ENCODE measurements around the gene PPM1N.
"Not testable (repeated sequence)": the region's sequence is repeated elsewhere in the genome, so short reads cannot be mapped to it uniquely, and the experiment has no call there.

The PPM1N gene

DNA sequence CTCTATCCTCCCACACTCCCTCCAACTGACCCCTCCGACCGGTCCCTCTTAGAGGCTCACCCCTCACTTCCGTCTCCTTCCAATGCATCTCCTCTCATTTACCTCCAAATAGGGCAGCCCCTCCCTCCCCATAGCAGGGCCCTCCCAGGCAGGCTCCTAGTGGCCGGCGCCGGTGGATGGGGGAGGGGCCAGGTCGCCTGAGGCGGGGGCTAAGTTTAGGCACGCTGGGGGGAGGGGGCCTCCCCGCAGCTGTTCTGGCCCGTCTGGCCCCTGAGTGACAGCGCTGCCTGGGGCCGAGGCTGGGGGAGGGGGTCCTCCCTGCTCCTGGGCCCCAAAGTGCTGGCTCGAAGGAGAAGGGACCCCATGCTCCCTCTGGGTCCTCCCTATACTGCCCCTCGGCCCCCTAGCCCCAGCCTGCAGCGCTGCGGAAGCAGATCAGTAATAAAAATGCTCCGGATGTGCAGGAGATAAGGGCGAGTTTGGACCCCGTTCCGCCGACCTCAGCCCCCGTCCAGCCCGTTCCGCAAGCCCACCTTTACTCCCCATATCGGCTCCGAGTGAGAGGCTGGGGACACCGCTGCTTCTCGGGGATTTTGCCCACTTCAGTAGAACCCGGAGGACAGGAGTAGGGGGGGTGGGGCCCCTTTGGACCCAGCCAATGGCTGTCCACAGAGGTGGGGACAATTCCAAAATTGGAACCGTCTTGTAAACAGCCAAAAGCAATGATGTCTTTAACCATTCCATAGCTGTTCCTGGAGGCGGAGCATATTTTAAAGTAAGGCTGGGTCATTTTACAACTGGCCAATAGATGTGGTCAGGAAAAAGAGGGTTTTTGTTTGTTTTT is 5.4 kb upstream of the PPM1N start:
- DNase-seq, result no peak

DNA sequence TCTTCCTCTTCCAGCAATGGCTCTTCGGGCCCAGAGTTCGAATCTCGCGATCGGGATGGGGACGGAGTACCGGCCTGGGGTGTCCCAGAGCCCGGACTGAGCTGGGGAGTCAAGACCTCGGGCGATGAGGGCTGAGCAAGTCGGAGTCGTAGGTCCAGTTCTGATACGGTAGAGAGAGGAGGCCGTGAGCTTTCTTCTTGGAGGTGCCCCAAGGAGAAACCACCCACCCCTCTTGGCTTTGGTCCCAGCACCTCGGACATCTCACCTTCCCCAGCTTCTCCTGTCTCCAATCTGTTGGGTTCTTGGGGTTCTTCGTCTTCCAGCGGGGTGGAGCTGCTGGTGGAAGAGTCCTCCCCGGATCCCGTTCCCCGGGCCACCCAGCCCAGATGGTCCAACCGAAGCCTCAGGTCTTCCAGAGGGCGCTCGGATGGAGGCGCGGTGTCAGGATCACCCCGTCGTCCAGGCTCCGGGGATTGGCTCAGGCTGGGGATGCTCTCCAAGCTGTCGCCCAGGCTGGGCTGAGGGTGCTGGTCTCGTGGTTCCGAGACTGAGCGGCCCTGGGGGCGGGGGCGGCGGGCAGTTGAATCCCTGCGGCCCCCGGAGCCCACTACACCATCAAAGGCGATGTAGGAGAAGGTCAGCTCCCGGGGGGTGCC is 3.9 kb upstream of the PPM1N start:
- DNase-seq, result no peak

DNA sequence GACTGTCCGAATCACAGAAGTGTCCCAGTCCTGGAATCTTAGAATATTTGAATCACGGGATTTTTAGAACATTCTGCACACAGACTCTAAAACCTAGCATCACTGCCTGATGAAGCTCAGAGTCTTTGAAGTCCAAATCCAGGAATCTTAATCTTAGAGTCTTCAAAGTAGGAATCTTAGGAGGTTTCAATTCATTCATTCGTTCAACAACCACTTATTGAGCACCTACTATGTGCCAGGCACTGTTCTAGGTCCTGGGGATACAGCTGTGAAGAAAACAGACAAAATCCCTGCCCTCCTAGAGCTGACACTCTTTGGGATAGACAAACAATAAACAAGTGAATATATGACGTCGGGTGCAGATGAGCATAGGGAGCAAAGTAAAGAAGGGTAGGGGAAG is 3.1 kb upstream of the PPM1N start:
- DNase-seq, result no peak

DNA sequence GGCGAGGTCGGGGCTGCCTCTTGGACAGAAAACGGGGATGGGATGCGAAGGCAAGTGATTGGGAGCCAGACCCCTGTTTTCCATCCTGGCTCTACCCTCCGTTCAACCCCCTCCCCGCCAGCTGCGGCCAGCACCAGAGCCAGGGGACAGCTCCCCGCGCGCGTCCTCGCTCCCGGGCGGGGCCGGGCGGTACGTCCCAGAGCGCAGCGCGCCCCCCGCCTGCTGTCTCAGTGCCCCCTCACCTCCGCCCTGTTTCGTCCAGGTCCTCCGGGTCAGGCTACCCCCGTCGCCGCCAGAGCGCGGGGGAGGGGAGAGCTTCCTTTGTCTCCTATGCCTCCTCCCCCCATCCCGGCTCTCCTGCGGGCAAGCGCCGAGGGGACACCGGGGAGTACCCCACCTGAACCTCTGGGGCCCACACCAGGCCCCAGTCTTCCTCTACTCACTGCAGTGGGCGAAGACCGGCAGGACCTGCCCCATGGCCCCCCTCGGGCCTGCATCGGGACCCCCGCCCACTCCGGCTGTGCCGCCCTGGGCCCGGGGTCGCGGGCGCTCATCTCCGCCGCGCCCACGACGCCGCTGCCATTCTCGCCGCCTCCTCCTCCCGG is 1.8 kb upstream of the PPM1N start:
- no peak for DNase-seq

DNA sequence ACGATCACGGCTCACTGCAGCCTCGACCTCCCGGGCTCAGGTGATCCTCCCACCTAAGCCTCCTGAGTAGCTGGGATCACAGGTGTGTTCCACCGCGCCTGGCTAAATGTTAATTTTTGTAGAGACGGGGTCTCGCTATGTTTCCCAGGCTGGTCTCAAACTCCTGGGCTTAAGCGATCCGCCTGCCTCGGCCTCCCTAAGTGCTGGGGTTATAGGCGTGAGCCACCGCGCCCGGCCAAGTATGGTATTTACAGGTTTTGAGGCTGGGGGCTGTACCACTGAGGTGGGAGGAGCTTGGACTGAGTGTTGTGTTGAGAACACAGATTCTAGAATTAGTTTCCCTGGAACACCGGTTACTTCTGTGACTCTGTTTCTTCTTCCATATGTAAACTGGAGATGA is 452 bp upstream of the PPM1N start:
- no peak for DNase-seq

DNA sequence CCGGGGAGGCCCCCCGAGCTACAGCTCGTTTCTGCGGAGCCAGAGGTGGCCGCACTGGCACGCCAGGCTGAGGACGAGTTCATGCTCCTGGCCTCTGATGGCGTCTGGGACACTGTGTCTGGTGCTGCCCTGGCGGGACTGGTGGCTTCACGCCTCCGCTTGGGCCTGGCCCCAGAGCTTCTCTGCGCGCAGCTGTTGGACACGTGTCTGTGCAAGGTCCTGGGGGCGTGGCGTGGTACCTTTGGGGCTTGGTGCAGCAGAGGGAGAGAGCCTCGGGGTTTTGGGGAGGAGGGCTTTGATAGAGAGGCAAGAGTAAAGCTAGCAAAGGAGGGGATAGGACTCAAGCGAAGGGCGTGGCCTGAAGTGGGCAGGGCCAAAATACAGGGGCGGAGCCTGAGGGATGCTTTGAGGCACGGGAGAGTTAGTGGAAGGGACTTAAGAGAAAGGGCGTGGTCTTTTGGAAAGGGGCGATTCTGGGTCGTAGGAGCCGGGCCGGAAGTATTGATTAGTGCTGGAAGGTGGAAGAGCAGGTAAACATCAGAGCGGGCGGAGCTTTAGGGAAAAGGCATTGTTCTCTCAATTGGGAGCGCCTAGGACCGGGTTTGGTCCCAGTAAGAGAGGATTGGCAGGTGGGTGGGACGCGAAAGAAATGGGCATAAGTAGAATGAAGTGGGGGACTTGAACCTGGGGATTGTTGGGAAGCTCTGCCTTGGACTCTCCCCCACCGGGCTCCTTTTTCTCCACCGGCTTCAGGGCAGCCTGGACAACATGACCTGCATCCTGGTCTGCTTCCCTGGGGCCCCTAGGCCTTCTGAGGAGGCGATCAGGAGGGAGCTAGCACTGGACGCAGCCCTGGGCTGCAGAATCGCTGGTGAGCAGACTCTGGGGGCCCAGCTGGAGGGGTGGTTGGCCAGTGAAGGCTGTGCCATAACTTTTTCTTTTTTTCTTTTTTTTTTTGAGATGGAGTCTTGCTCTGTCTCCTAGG is 1.2 kb downstream of the PPM1N start:
- no peak for DNase-seq

DNA sequence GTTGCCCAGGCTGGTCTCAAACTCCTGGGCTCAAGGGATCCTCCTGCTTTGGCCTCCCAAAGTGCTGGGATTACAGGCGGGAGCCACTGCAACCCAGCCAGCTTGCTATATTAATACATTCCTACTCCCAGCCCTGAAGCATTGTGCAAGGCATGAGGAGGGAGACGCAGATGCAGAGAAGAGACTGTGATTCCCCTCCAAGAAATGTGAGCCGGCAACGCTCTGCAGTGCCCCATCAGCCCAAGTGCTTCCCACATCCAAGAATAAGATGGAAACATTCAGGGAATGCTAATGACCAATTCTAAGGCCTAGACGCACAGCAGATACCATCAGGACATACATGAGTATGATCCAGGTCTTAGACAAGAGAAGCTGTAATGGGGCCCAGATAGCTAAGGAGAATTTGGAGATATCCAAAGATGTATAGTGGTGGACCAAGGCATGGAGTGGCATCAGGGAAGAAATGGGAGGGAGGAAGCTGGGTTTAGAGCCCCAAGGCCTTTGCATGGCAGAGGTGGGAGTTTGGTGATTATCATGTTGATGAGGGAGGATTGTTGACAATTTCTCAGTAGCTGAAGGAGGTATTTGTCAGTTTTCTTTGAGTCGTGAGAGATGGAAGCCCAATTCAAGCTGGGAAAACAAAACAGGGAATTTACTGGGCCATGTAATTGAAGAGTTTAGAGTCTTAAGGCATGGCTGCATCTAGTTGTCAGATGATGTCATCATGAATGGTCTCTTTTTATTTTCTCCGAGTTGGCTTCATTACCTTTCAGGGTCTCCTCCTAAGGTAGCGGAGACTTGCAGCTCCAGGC is 2.9 kb downstream of the PPM1N start:
- no peak for DNase-seq

DNA sequence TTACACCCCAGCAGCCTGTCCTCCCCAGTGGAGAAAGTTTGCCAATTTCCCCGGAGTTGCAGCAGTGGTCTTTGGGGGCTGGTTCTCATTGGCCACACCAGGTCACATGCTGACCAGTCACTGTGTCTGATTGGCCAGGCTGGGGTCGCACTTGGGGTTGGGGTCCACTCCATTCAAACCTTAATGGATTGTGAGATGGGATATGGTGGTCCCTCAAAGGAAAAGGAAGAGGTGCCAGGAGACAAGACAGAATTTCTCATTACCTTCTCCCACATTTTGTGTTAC is 3.4 kb downstream of the PPM1N start:
- no peak for DNase-seq

DNA sequence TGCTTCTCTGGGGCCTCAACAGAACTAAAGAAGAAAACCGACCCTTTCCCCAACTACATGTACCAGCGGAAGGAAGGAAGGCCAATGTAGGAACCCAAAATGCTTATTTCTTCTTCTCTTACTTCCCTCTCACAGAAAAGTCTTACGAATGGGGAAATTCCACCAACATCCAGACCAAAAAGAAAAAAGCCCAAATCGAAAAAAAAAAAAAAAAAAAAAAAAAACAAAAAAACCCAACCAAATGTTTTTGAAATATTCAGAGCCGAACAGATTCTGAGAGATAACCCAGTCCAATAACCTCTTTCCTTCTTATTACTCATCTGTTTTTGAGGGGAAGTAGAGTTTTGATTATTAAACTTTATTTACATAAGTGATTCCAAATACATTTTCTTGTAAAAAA is 3.9 kb downstream of the PPM1N start:
- DNase-seq, result no peak

DNA sequence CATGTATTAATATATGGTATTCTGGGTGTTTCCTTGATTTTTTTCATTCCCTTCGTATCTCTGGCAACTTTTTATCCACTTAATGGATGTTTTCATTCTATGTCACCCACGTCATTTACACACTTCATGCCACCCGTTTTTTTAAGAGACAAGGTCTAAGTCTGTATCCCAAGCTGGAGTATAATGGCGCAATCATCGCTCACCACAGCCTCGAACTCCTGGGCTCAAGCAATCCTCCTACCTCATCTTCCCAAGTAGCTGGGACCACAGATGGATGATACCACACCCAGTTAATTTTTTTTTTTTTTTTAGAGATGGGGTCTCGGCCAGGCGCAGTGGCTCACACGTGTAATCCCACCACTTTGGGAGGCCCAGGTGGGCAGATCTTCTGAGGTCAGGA is 5.7 kb downstream of the PPM1N start:
- no peak for DNase-seq

DNA sequence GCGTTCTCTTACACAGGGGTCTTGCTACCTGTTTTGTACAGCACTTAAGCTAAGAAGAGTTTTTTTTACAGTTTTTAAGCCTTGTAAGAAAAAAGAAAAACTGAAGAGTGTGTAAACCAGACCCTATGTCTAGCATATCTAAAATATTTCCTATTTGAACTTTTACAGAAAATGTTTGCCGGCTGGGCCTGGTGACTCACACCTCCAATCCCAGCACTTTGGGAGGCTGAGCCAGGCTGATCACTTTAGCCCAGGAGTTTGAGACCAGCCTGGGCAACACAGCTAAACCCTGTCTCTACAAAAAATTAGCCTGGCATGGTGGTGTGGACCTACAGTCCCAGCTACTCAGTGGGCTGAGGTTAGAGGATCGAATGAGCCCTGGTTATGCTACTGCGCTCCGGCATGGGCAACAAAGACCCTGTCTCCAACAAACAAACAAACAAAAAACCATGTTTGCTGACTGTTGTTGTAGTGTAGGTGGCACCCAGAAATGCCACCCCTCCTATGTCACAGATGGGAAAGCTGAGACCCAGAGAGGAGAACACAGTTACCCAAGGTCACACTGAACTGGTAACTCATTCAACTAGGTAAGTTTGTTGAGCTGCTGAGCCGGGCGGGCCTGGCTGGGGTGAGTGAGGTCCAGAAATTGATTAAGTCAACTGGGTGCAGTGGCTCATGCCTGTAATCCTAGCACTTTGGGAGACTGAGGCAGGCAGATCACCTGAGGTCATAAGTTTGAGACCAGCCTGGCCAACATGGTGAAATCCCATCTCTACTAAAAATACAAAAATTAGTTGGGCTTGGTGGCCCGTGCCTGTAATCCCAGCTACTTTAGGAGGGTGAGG is 7.1 kb downstream of the PPM1N start:
- no peak for DNase-seq

DNA sequence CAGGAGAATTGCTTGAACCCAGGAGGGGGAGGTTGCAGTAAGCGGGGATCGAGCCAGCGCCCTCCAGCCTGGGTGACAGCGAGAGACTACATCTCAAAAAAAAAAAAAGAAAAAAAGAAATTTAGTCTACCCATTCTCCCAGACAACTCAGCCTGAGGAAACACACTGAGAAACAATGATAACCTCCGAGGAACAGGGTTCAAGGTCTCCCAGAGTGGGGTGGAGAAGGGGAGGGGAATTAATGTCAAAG is 7.7 kb downstream of the PPM1N start:
- DNase-seq, result no peak

DNA sequence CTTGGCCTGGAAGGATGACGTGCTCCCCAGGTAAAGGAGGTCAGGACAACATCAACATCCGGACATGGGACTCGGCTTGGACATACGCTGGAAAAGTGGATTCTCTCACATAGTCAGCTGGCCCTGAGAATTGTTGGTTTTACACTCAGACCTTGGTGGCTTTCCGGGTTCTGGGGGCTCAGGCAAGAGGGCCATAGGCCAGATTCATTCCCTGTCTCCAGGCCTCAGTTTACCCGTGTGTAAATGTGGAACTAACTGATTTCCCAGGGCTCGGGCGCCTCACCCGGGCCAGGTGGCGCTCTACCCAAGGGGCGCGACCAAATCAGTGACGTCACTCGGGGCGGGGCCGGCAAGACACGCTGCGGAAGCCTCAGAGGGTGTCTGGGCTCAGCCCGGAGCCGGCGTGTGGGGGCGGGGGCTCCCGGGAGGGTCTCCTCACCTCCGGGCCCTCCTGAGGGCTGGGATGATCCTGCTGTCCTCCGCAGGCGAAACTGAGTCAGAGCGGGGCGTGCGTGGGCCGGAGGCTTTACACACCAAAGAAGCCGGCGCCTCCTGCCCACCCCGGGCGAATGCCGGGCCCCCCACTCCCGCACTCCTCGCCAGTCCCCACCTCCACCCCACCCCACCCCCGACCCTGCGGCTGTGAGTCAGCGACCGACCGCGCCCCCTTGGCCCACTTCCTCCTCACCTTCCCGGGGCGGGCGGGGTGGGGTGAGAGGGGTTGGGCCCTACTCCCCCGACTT is 8.2 kb downstream of the PPM1N start:
- peak; percentile 95 for DNase-seq

DNA sequence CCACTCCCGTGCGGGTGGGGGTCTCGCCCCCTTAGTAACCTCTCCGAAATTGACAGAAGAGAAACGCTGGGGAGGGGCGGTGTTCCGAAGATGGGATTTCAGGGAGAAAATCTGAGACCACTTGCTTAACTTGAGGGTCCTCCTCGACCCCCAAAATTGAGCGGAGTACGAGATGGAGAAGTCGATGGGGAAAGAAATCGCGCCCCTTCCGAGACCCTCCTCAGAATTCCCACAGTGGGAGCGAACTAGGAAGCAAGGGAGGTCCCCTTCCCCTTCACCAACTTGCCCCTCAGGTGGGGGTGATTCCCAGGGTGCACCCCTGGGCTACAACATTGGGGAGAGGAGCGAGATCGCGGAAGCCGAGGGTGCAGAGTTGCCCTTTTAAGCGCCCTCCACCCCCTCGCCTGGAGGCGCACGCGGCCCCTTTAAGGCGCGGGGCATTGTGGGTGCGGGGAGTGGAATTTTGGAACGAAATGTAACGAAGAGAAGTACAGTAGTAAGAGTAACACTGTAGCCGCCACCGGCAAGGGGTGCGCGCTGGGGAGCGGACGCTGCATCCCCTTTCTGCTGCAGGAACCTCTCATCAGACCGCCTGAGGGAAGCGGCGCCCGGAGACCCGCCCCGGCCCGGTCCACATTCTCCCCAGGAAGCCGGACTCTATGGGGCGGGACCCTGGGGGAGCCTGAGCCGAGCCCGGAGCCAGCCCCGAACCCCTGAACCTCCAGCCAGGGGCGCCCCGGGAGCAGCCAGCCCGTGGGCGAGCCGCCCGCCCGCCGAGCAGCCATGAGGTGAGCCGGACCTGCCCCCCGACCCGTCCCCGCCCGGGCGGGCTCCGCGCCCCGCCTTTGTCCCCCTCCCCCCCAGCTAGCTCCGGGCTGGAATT is 9.0 kb downstream of the PPM1N start, which contains the start of gene VASP:
Gene VASP, plus strand, starts transcription at position 491 of the 883 bp plus-strand sequence. Its CDS starts 293 bp downstream, at position 784.
- DNase-seq, result peak; percentile 91

DNA sequence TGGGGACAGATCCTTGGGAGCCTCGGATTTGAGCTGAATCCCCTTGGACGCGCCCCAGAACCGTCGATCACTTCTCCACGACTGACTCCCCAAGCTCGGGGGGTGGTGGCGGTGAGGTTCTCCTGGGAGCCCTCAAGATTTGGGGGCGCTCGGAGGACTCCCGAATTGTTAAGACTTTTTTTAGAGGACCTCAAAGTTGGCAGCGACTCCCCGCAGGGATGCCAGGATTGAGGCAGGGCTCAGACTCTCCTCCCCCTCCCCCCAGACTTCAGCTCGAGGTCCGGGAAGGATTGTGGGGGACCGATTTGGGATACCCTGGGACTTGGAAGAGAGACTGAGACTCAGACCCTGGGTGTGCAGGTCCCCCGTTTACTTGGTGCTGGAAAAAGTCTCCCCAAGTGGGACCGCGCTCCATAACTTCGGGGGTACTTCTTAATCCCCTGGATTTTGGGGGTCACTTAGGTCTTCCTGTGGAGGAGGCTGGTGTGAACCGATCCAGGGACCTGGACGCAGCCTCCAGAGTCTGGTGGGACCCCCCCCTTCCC is 9.7 kb downstream of the PPM1N start:
- no peak for DNase-seq

DNA sequence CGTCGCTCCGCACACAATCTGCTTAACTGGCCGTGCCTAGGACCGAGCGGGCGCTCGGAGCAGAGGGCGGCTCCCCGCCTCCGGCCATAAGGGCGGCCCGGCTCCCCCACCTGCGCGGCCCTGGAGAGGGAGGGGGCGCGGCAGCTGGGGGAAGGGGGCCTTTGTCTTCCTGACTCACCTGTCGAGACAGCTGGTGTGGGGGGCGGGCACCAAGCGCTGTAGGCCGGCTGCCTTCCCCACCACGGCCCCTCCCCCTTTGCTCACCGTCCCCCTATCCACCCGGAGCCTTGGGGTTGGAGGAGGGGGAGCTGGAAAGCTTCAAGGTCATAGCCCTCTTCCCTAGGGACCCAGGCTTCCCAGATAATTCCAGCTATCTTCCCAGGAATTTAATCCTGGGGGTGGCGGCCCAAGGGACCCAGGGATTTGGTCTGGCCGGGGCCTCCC is 10.2 kb downstream of the PPM1N start:
- DNase-seq, result no peak

DNA sequence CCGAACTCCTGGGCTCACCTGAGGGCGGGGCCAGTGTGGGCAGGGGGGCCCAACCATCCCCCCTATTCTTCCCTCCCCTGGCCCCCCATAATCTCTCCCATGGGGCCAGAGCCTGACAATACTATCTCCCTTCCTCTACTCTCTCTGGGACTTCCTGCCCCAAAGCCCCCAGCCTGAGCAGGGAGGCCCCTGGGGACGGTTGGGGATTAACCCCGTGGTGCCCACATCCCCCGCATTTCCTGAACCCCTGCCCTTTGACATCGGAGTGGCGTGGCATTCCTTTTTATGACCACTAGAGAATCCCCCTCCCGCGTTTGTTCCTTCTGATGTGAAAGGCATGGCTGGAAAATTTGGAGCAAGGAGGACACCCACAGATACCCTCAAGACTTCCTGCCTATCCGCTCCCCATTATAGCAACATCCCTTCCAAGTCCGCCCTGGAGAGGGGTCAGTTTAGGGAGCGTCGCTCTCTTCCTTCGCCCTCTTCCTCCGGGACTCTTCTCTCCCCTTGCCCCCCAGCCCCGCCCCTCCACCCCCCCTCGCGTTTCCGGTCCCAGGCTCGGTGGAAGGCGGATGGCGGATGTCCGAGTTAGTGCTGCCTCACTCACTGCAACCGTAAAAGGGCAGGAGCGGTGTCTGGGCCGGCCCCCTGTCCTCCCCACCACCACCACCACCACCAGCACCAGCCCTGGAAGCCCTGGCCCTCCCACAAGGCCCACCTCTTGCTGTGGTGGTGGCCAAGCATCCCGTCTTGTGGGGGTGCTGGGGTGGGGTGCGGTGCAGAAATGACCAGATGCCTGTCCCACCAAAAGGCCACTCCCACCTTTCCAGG is 10.8 kb downstream of the PPM1N start:
- DNase-seq, result peak; percentile 69

DNA sequence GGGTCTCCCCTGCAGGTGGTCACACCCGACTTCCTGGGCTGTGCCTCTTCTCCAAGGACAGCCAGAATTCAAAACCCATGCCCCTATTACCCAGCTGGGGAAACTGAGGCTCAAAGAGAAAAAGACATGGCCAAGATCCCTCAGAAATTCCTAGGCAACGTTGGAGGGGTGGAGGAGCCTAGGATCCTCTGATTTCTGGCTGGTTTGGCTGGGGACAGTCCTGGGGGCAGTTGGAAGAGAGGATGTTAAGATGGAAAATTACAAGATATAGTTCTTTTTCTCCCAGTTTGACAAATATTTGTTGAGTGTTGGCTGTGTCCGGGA is 11.4 kb downstream of the PPM1N start:
- DNase-seq, result no peak

DNA sequence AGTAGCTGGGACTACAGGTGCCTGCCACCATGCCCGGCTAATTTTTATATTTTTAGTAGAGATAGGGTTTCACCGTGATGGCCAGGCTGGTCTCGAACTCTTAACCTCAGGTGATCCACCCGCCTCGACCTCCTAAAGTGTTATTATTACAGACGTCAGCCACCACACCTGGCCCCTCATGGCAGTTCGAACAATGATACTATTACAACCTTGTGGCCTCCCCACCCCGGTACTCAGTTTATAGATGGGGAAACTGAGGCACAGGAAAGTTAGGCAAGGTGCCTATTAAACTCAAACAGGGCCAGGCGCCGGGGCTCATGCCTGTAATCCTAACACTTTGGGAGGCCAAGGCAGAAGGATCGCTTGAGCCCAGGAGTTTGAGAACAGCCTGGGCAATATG is 12.1 kb downstream of the PPM1N start:
- DNase-seq, result not testable (repeated sequence)
